ENCODE results near the gene GLTP.
"Not testable (repeated sequence)": the region's sequence is repeated elsewhere in the genome, so short reads cannot be mapped to it uniquely, and the experiment has no call there.

The GLTP gene

GRCh38 chr12:109905301-109905700 lies 25.0 kb upstream of the GLTP start:
- no peak for FAIRE-seq
- DNase-seq (ENCODE audit: insufficient read length, low spot score) = no peak

DNA sequence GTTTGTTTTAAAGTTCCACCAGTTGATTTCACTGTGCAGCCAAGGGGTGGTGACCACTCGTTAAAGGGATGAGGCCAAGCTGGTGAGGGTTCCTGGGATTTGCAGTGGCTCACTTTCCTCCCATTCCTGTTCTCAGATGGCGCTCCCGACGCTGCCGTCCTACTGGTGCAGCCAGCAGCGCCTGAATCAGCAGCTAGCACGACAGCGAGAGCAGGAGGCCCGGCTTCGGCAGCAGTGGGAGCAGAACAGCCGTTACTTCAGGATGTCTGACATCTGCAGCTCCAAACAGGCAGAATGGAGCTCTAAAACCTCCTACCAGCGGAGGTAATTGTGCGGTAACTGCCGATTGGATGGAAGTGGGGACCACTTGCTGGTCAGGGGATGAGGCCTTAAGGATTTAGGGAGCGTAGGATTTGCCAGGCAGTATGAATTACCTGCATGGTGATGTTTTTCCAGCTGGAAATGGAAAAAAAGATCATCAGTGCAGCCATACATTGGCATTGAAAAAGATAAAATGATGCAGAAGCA lies 22.6 kb upstream of the GLTP start:
- DNase-seq (ENCODE audit: insufficient read length, low spot score) = no peak
- no peak for FAIRE-seq

DNA sequence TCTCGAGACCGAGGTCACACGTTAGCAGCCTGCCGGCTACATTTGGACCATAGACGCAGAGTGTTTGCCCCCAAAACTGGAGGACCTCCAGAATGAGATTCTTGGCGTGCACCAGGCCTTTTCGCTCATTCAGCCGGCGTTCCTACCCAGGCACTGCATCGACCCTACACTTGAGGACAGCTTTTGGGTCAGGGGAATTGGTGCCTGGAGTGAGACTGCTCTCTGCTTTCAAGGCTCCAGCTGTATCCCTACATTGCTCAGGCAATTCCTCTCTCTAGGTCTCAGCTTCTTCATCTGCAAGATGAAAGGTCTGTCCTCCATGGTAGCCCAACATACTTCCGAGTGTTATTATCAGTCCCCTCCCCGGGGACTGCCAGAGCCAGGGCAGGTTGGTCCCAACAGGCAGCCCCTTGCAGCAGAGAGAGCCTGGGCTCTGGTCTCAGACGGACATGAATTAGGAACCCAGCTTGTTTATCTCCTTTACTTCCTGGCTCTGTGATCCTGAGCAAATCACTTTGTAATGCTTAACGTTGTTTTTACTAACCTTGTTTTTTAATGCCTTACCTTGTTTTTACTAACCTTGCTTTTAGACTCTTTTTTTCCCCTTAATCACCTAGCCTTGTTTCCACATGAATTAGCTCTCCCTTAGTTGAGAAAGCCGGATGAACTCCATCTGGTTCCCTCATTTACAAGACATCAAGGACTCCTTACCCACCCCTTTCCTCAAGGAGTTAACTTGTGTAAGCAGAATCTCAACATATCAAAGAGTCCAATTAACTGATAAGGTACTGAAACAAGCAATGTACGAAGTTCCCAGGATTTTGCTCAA lies 20.6 kb upstream of the GLTP start:
- FAIRE-seq (no peak), DNase-seq (ENCODE audit: insufficient read length, low spot score) (peak; percentile 29)

GRCh38 chr12:109899783-109900751 lies 19.7 kb upstream of the GLTP start, which contains the start of gene TCHP:
TCHP (plus strand) TSS chr12:109900274; CDS start chr12:109903027, 2,753 bp downstream.
- FAIRE-seq (peak; percentile 72), DNase-seq (ENCODE audit: insufficient read length, low spot score) (peak; percentile 86)

- not testable (repeated sequence) for FAIRE-seq; DNase-seq (ENCODE audit: insufficient read length, low spot score)
Observed at GRCh38 chr12:109899345-109899744, 19.0 kb upstream of the GLTP start.

- FAIRE-seq (no peak), DNase-seq (ENCODE audit: insufficient read length, low spot score) (no peak)
Observed at GRCh38 chr12:109897029-109897428, 16.7 kb upstream of the GLTP start.

DNA sequence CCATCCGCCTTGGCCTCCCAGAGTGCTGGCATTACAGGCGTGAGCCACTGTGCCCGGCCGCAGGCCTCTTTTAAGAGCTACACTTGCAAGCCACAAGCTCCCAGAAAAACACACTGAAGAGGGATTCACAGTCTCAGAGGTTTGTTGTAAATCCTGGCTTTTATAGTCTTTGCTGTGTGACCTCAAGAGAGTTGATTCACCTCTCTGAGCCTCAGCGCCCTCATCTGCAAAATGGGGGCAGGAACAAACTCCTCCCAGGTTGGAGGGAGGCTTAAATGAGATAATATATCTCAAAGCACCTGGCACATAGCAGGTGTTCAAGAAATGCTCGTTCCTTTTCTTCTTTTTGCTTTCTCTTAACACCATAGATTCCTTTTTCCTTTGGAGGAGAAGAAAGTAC lies 15.8 kb upstream of the GLTP start:
- DNase-seq (ENCODE audit: insufficient read length, low spot score) (no peak), FAIRE-seq (no peak)

DNA sequence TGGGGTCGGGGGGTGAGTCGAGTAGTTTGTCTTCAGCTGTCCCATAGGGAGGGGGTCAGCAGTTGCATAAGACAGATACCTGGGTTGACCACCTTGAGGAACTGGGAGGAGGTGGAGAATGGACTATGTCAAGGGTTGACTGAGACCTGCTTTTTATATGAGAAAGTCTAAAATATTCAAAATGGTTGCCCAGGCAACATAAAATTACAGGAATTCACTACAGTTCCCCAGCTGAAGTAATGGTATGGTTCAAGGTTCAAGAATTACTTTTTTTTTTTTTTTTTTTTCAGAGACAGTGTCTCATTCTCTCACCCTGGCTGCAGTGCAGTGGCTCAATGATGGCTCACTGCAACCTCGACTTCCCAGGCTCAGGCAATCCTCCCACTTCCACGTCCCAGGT lies 14.6 kb upstream of the GLTP start:
- DNase-seq (ENCODE audit: insufficient read length, low spot score) (no peak), FAIRE-seq (no peak)

DNA sequence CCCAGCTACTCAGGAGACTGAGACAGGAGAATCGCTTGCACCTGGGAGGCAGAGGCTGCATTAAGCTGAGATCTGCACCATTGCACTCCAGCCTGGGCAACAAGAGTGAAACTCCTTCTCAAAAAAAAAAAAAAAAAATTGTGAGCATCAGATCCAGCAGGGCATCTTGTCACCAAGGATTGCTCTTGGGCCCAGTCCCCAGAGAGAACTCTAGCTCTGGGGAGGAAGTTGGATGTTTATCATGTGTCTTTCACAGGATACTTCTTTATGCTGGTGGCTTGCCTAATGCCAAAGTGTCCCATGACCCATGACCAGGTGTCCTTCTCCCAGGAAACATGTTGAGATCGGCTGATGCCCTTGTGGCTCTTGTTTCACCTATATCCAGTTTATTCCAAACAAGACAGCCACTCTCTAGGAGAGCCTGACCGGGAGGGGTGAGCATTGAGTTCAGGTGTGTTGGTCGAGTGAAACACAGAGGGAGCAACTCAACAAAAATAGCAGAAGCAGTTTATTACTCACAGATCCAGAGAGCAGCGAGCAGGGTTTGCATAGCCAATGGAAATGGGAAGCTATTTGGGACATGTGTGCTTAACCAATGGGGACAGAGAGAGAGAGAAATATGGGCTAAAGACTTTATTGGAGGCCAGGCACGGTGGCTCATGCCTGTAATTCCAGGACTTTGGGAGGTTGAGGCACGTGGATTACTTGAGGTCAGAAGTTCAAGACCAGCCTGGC lies 13.1 kb upstream of the GLTP start:
- FAIRE-seq = no peak
- no peak for DNase-seq (ENCODE audit: insufficient read length, low spot score)

- FAIRE-seq = no peak
- DNase-seq (ENCODE audit: insufficient read length, low spot score) = no peak
Observed at GRCh38 chr12:109892748-109893147, 12.4 kb upstream of the GLTP start.

DNA sequence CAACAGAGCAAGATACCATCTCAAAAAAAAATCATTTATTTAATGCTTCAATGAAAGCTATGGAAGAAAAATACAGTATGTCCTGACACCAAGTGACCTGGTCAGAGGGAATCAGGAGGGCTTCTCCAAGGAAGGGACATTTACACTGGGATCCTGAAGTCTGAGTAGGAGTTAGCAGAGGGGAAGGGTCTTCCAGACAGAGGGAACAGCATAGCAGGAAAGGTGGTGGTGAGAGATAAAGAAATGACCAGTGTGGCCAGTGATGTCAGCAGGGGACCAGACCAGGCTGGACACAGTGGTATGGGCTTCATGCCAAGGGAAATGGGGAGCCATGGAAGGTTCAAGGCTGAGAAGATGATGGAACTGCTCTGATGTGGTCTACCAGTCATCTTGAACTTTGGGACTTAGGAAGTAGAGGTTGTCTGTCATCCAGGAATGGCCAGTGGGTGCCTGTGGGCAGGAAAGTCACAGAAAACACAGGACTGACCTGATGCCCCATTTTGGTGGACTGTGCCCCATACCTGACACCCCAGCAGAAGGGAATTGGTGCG lies 11.9 kb upstream of the GLTP start:
- DNase-seq (ENCODE audit: insufficient read length, low spot score) (no peak), FAIRE-seq (no peak)

DNA sequence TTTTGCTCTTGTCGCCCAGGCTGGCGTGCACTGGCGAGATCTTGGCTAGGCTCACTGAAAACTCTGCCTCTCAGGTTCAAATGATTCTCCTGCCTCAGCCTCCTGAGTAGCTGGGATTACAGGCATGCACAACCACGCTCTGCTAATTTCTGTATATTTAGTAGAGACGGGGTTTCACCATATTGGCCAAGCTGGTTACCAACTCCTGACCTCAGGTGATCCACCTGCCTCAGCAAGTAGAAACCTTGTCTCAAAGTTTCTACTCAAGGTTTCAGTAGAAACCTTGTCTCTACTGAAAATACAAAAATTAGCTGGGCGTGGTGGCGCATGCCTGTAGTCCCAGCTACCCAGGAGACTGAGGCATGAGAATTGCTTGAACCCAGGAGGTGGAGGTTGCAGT lies 11.4 kb upstream of the GLTP start:
- not testable (repeated sequence) for DNase-seq (ENCODE audit: insufficient read length, low spot score); FAIRE-seq

GRCh38 chr12:109890620-109891170 lies 10.4 kb upstream of the GLTP start:
- FAIRE-seq (no peak), DNase-seq (ENCODE audit: insufficient read length, low spot score) (no peak)

GRCh38 chr12:109888179-109889020 lies 8.1 kb upstream of the GLTP start:
- peak; percentile 37 for DNase-seq (ENCODE audit: insufficient read length, low spot score)
- FAIRE-seq = no peak

GRCh38 chr12:109885616-109886015 lies 5.3 kb upstream of the GLTP start:
- DNase-seq (ENCODE audit: insufficient read length, low spot score) (no peak), FAIRE-seq (no peak)

DNA sequence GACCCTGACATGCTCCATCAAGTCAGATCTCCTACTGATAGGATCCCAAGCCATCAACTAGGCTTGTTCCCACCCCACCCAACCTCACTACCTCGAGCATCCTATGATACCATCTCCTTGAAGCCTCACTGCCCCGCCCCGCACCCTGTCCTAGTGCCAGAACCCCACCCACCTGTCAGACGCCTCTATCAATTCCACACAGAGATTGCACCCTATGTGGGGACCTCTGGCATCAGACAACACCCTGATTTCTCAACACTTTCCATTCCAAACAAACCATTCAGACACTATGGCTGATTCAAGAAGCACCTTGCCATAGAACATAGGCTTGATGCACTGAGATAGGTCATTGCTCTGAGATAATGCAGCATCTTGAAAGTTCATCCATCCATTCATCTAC lies 3.1 kb upstream of the GLTP start:
- DNase-seq (ENCODE audit: insufficient read length, low spot score) (no peak), FAIRE-seq (no peak)

DNA sequence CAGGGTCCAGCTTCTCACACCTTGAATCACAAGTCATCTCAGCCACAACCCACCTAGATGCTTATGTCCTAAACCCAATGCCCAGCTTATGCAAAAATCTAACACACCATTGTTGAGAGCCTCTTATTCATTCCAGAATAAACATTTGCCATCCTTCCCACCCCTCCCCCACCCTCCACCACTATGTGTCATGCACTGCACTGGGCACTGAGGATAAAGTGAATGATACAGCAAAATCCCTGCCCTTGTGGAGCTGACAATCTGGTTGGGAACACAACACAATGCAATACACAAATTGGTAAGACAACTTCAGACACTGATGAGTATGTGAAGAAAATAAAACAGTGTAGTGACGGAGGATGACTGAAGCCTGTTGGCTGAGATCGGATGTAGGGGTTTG lies 1.4 kb upstream of the GLTP start:
- FAIRE-seq = no peak
- no peak for DNase-seq (ENCODE audit: insufficient read length, low spot score)

- DNase-seq (ENCODE audit: insufficient read length, low spot score) (no peak), FAIRE-seq (no peak)
Observed at GRCh38 chr12:109880938-109881337, 597 bp upstream of the GLTP start.
